HG03060 (cell line): ENCODE data around the gene TNFRSF1A.
"Not testable (repeated sequence)": the region's sequence is repeated elsewhere in the genome, so short reads cannot be mapped to it uniquely, and the experiment has no call there.

ENCODE experiments used
- ATAC-seq: cut with Tn5 transposase; IDR thresholded peaks from one replicate; pipeline ENCODE4 v1.9.1; 2021; ENCODE audit warnings: low read depth, moderate number of reproducible peaks; ENCODE audit not compliant: unreplicated experiment

Gene TNFRSF1A

GRCh38 chr12:6310771-6311610 is 30.9 kb downstream of the TNFRSF1A start:
- no peak for ATAC-seq

GRCh38 chr12:6307529-6307928 is 34.3 kb downstream of the TNFRSF1A start:
- ATAC-seq = no peak

GRCh38 chr12:6306599-6307220 is 35.2 kb downstream of the TNFRSF1A start:
- ATAC-seq = no peak

- no peak for ATAC-seq
Measured at GRCh38 chr12:6306151-6306550, 35.7 kb downstream of the TNFRSF1A start.

- no peak for ATAC-seq
Measured at GRCh38 chr12:6303071-6303470, 38.8 kb downstream of the TNFRSF1A start.

GRCh38 chr12:6302621-6303020 is 39.3 kb downstream of the TNFRSF1A start:
- no peak for ATAC-seq

- ATAC-seq = no peak
Measured at GRCh38 chr12:6301721-6302120, 40.2 kb downstream of the TNFRSF1A start.

- ATAC-seq = no peak
Measured at GRCh38 chr12:6297170-6297569, 44.7 kb downstream of the TNFRSF1A start.

GRCh38 chr12:6295094-6295811 is 46.6 kb downstream of the TNFRSF1A start:
- no peak for ATAC-seq

- ATAC-seq = no peak
Measured at GRCh38 chr12:6294156-6295093, 47.5 kb downstream of the TNFRSF1A start.

GRCh38 chr12:6292606-6293005 is 49.3 kb downstream of the TNFRSF1A start:
- no peak for ATAC-seq

- ATAC-seq = not testable (repeated sequence)
Measured at GRCh38 chr12:6289906-6290305, 52.0 kb downstream of the TNFRSF1A start.

- ATAC-seq = not testable (repeated sequence)
Measured at GRCh38 chr12:6289081-6289480, 52.8 kb downstream of the TNFRSF1A start.

- ATAC-seq = no peak
Measured at GRCh38 chr12:6288235-6288634, 53.6 kb downstream of the TNFRSF1A start.

- no peak for ATAC-seq
Measured at GRCh38 chr12:6285532-6286306, 56.2 kb downstream of the TNFRSF1A start.

GRCh38 chr12:6285063-6285477 is 56.8 kb downstream of the TNFRSF1A start:
- no peak for ATAC-seq

GRCh38 chr12:6284273-6284672 is 57.6 kb downstream of the TNFRSF1A start:
- no peak for ATAC-seq

GRCh38 chr12:6282453-6282840 is 59.4 kb downstream of the TNFRSF1A start:
- no peak for ATAC-seq

GRCh38 chr12:6281081-6281809 is 60.6 kb downstream of the TNFRSF1A start:
- no peak for ATAC-seq
